ENCODE data around the gene CFAP299.

GRCh38 chr4:80732010-80732409 is 396.5 kb downstream of the CFAP299 start:
- TF ChIP-seq, protein P1, sequence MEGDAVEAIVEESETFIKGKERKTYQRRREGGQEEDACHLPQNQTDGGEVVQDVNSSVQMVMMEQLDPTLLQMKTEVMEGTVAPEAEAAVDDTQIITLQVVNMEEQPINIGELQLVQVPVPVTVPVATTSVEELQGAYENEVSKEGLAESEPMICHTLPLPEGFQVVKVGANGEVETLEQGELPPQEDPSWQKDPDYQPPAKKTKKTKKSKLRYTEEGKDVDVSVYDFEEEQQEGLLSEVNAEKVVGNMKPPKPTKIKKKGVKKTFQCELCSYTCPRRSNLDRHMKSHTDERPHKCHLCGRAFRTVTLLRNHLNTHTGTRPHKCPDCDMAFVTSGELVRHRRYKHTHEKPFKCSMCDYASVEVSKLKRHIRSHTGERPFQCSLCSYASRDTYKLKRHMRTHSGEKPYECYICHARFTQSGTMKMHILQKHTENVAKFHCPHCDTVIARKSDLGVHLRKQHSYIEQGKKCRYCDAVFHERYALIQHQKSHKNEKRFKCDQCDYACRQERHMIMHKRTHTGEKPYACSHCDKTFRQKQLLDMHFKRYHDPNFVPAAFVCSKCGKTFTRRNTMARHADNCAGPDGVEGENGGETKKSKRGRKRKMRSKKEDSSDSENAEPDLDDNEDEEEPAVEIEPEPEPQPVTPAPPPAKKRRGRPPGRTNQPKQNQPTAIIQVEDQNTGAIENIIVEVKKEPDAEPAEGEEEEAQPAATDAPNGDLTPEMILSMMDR (IDR thresholded peaks at IDR 0.05) = no peak
- no peak for TF ChIP-seq POLR2A (IDR thresholded peaks at IDR 0.05; ENCODE audit: low read depth)
- no peak for TF ChIP-seq POLR2AphosphoS5 (IDR thresholded peaks at IDR 0.05)

All from esophagus muscularis mucosa (tissue), 3 donors.